Measurements from ENCODE around the gene LANCL1. TPM values are rescaled to one million over a fixed set of nuclear protein-coding genes. Genes with fewer than 3 reads are reported as not detected.

LANCL1 gene
- total RNA-seq, 1 experiment from 2014 or later = 61.5 TPM

GRCh38 chr2:210517264-210517663, 40.7 kb upstream of the LANCL1 start:
- CTCF ChIA-PET = no interaction called here
- TF ChIP-seq FOSL1 (IDR thresholded peaks at IDR 0.05; ENCODE audit: low read depth) (no peak), SRF (IDR thresholded peaks at IDR 0.05; ENCODE audit: low read depth) (no peak), SIN3A (IDR thresholded peaks at IDR 0.05; ENCODE audit: low read depth) (no peak), EZH2 (IDR thresholded peaks at IDR 0.05) (no peak), JUND (IDR thresholded peaks at IDR 0.05) (no peak), CEBPB (IDR thresholded peaks at IDR 0.05; ENCODE audit: low read depth) (no peak), EGR1 (IDR thresholded peaks at IDR 0.05; ENCODE audit: low read depth) (no peak)
- no peaks in the 10 kb centered on the region for H3K9me2 ChIP-seq (ENCODE audit: insufficient read depth)

DNA sequence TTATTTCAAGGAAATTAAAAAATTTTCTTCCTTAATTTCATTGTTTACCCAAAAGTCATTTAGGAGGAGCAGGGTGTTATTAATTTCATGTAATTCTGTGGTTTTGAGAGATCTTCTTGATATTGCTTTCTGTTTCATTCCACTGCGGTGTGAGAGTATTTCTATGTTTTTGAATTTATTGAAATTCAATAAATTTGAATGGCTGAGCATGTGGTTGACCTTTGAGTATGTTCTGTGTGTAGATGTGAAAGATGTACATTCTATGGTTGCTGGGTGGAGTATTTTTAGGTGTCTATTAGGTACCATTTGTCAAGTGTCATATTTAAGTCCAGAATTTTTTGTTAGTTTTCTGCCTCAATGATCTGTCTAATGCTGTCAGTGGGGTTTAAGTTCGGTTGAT, 39.4 kb upstream of the LANCL1 start:
- no peaks in the 10 kb centered on the region for H3K79me2 ChIP-seq (ENCODE audit: insufficient read depth, low read length)
- no peaks in the 10 kb centered on the region for H3K36me3 ChIP-seq (ENCODE audit: control insufficient read depth in 1 of 2, insufficient read depth in 2 of 2, low read length in 2 of 2)
- no peak overlapping the region for H3K4me3 ChIP-seq (replicated peaks in 1 of 2; ENCODE audit: low read depth in 1 of 2, low read length in 2 of 2)
- no peak overlapping the region for H3K9ac ChIP-seq (ENCODE audit: low read length)
- no peaks in the 10 kb centered on the region for H3K4me1 ChIP-seq (ENCODE audit: control insufficient read depth in 1 of 2, insufficient read depth in 2 of 2, low read length in 2 of 2)
- H3K9me3 ChIP-seq (ENCODE audit: control insufficient read depth in 1 of 2, insufficient read depth in 1 of 2, low read depth in 1 of 2, low read length in 2 of 2) = no peaks in the 10 kb centered on the region
- ChIA-PET CTCF (no interaction called here), POLR2A (no interaction called here), RAD21 (ENCODE audit: low non-redundant PET in 1 of 2, low total read pairs in 2 of 2, uncharacterized antibody in 2 of 2, unreplicated experiment in 2 of 2) (no interaction called here)
- TF ChIP-seq EGR1 (IDR thresholded peaks at IDR 0.05; ENCODE audit: low read depth) (no peak), POLR2A (IDR thresholded peaks at IDR 0.05; ENCODE audit: borderline replicate concordance, extremely low read depth, insufficient read depth, insufficient read length) (no peak), POLR2AphosphoS5 (IDR thresholded peaks at IDR 0.05; ENCODE audit: low read depth, low read length) (no peak), YY1 (IDR thresholded peaks at IDR 0.05; ENCODE audit: extremely low read depth, insufficient replicate concordance, low read depth, low read length) (no peak), RAD21 (IDR thresholded peaks at IDR 0.05; ENCODE audit: low read depth) (no peak)
- H3K9me2 ChIP-seq (ENCODE audit: insufficient read depth) = no peaks in the 10 kb centered on the region
- BruUV-seq (replicated peaks) = no TSS peak
- no peaks in the 10 kb centered on the region for H4K20me1 ChIP-seq (ENCODE audit: insufficient read depth)
- H3K27me3 ChIP-seq (ENCODE audit: insufficient read depth, low read length) = no peaks in the 10 kb centered on the region
- H3K27ac ChIP-seq (ENCODE audit: low read depth, low read length) = no peak overlapping the region
- intact Hi-C loops (cut with micrococcal nuclease) = no loop called here
- ATAC-seq (no peak), DNase-seq (ENCODE audit: low read depth, low spot score) (no peak)
- H3K4me2 ChIP-seq (ENCODE audit: low read length) = no peak overlapping the region
- H2AFZ ChIP-seq (ENCODE audit: low read depth, low read length, poor library complexity, severe bottlenecking) = no peak overlapping the region

More at GRCh38 chr2:210517264-210517663, 40.7 kb upstream of the LANCL1 start:
- ChIA-PET POLR2A (no interaction called here), RAD21 (ENCODE audit: low non-redundant PET in 1 of 2, low total read pairs in 2 of 2, uncharacterized antibody in 2 of 2, unreplicated experiment in 2 of 2) (no interaction called here)
- Histone ChIP-seq H3K4me3 (replicated peaks in 1 of 2; ENCODE audit: low read depth in 1 of 2, low read length in 2 of 2) (no peak overlapping the region), H3K79me2 (ENCODE audit: insufficient read depth, low read length) (no peaks in the 10 kb centered on the region), H4K20me1 (ENCODE audit: insufficient read depth) (no peaks in the 10 kb centered on the region), H3K9me3 (ENCODE audit: control insufficient read depth in 1 of 2, insufficient read depth in 1 of 2, low read depth in 1 of 2, low read length in 2 of 2) (no peaks in the 10 kb centered on the region), H3K4me2 (ENCODE audit: low read length) (no peak overlapping the region), H3K36me3 (ENCODE audit: control insufficient read depth in 1 of 2, insufficient read depth in 2 of 2, low read length in 2 of 2) (no peaks in the 10 kb centered on the region), H3K27me3 (ENCODE audit: insufficient read depth, low read length) (no peaks in the 10 kb centered on the region), H2AFZ (ENCODE audit: low read depth, low read length, poor library complexity, severe bottlenecking) (no peak overlapping the region), H3K27ac (ENCODE audit: low read depth, low read length) (no peak overlapping the region), H3K9ac (ENCODE audit: low read length) (no peak overlapping the region), H3K4me1 (ENCODE audit: control insufficient read depth in 1 of 2, insufficient read depth in 2 of 2, low read length in 2 of 2) (no peaks in the 10 kb centered on the region)
- DNase-seq (ENCODE audit: low read depth, low spot score) = no peak
- no peak for ATAC-seq
- no TSS peak for BruUV-seq (replicated peaks)
- intact Hi-C loops (cut with micrococcal nuclease) = no loop called here
